NCI-H2227 (cell line): ENCODE results near the gene EHMT2.
"Not testable (repeated sequence)": the region's sequence is repeated elsewhere in the genome, so short reads cannot be mapped to it uniquely, and the experiment has no call there.

Experiments
- DNase-seq: peaks from one replicate; lab custom pipeline; 2025; ENCODE audit not compliant: unreplicated experiment; lab: John Stamatoyannopoulos, UW

EHMT2 gene

GRCh38 chr6:31874084-31874670 lies 23.3 kb downstream of the EHMT2 start:
- no peak for DNase-seq

GRCh38 chr6:31871046-31871659 lies 26.3 kb downstream of the EHMT2 start:
- DNase-seq, result no peak

GRCh38 chr6:31870385-31870921 lies 27.0 kb downstream of the EHMT2 start:
- DNase-seq, result no peak

- DNase-seq, result no peak
Observed at GRCh38 chr6:31869343-31869742, 28.2 kb downstream of the EHMT2 start.

- not testable (repeated sequence) for DNase-seq
Observed at GRCh38 chr6:31868658-31868971, 28.9 kb downstream of the EHMT2 start.

GRCh38 chr6:31865205-31866118 lies 32.0 kb downstream of the EHMT2 start:
- DNase-seq, result no peak

GRCh38 chr6:31864818-31865204 lies 32.7 kb downstream of the EHMT2 start:
- no peak for DNase-seq

GRCh38 chr6:31864123-31864562 lies 33.4 kb downstream of the EHMT2 start:
- DNase-seq, result not testable (repeated sequence)

- DNase-seq, result peak; percentile 100
Observed at GRCh38 chr6:31862344-31863235, 34.9 kb downstream of the EHMT2 start, which contains the start of gene NEU1. TSS of gene NEU1 (minus strand) at chr6:31862821. CDS start at chr6:31862776, 45 bp downstream.

- DNase-seq, result no peak
Observed at GRCh38 chr6:31861919-31862343, 35.6 kb downstream of the EHMT2 start.

GRCh38 chr6:31861150-31861549 lies 36.3 kb downstream of the EHMT2 start:
- no peak for DNase-seq

- no peak for DNase-seq
Observed at GRCh38 chr6:31860349-31860748, 37.1 kb downstream of the EHMT2 start.

GRCh38 chr6:31859923-31860322 lies 37.6 kb downstream of the EHMT2 start:
- DNase-seq, result no peak

- no peak for DNase-seq
Observed at GRCh38 chr6:31858707-31859106, 38.8 kb downstream of the EHMT2 start.

GRCh38 chr6:31857774-31858173 lies 39.7 kb downstream of the EHMT2 start:
- DNase-seq, result not testable (repeated sequence)

GRCh38 chr6:31851980-31852718 lies 45.3 kb downstream of the EHMT2 start:
- not testable (repeated sequence) for DNase-seq

- DNase-seq, result no peak
Observed at GRCh38 chr6:31851485-31851832, 46.0 kb downstream of the EHMT2 start.

- DNase-seq, result no peak
Observed at GRCh38 chr6:31850765-31851484, 46.6 kb downstream of the EHMT2 start.

- DNase-seq, result no peak
Observed at GRCh38 chr6:31847276-31847978, 50.1 kb downstream of the EHMT2 start.
